SU-DHL-6 (cell line): ENCODE data around the gene S100G.

Source experiments
- H2AFZ ChIP-seq: fragments of 200-600 bp; sonication (generic); 2 replicates; pipeline ENCODE4 v1.6.1; 2014; ENCODE audit warnings: low read depth, mild to moderate bottlenecking, moderate library complexity, mixed read lengths, antibody characterized with exemption, low read length; ENCODE audit not compliant: severe bottlenecking
- H3F3A ChIP-seq: fragments of 200-600 bp; shearing (Covaris generic); 2 replicates; pipeline ENCODE4 v1.6.0; 2016; ENCODE audit warnings: antibody characterized with exemption, mild to moderate bottlenecking; ENCODE audit not compliant: insufficient read depth
- H3K27ac ChIP-seq: fragments of 200-600 bp; sonication (generic); 2 replicates; pipeline ENCODE4 v1.5.1; 2016; ENCODE audit warnings: low read depth, mild to moderate bottlenecking, low read length, moderate library complexity, mixed read lengths
- H3K27me3 ChIP-seq: fragments of 200-600 bp; sonication (generic), shearing (Covaris generic); 2 replicates; pipeline ENCODE4 v1.6.0; 2014; ENCODE audit warnings: mild to moderate bottlenecking, low read length
- H3K36me3 ChIP-seq: fragments of 200-600 bp; sonication (generic); 2 replicates; pipeline ENCODE4 v1.6.1; 2014; ENCODE audit warnings: mild to moderate bottlenecking, low read length, mixed read lengths
- H3K4me2 ChIP-seq: fragments of 300-600, 200-600 bp; shearing (Covaris generic), sonication (generic); 2 replicates; pipeline ENCODE4 v1.6.0; 2014; ENCODE audit warnings: low read length, low read depth, mild to moderate bottlenecking; ENCODE audit not compliant: poor library complexity, severe bottlenecking
- H3K4me3 ChIP-seq: fragments of 200-600 bp; sonication (generic); 2 replicates; pipeline ENCODE4 v1.5.1; 2014; ENCODE audit warnings: antibody characterized with exemption, low read length, mild to moderate bottlenecking, mixed read lengths; ENCODE audit not compliant: insufficient read depth, poor library complexity, severe bottlenecking
- H3K79me2 ChIP-seq: fragments of 200-600 bp; sonication (generic); 2 replicates; pipeline ENCODE4 v1.6.1; 2014; ENCODE audit warnings: mild to moderate bottlenecking, low read length, moderate library complexity; ENCODE audit not compliant: insufficient read depth
- H3K9ac ChIP-seq: fragments of 200-600 bp; sonication (generic); 2 replicates; pipeline ENCODE4 v1.7.0; 2014; ENCODE audit warnings: mild to moderate bottlenecking, low read length
- H3K9me2 ChIP-seq: fragments of 200-600 bp; sonication (generic); replicated peaks from 2 replicates; pipeline ENCODE4 v1.6.1; 2014; ENCODE audit warnings: low read length; ENCODE audit not compliant: insufficient read depth
- H3K9me3 ChIP-seq: fragments of 200-600 bp; sonication (generic); 2 replicates; pipeline ENCODE4 v1.6.1; 2014; ENCODE audit warnings: low read length, mixed read lengths; ENCODE audit not compliant: insufficient read depth
- H4K20me1 ChIP-seq: fragments of 200-600 bp; sonication (generic); 2 replicates; pipeline ENCODE4 v1.6.1; 2014; ENCODE audit warnings: low read depth, mild to moderate bottlenecking, antibody characterized with exemption, low read length, moderate library complexity, mixed read lengths
- EZH2phosphoT487 ChIP-seq: fragments of 200-600 bp; sonication (generic), shearing (Covaris generic); conservative IDR thresholded peaks from 2 replicates; pipeline ENCODE4 v1.6.1; 2018; ENCODE audit warnings: mild to moderate bottlenecking, antibody characterized with exemption, low read length, moderate library complexity, mixed read lengths
- TF ChIP-seq, protein P1 (sequence below): fragments of 200-600 bp; sonication (generic); IDR thresholded peaks from one replicate; pipeline ENCODE4 v1.5.1; 2017; ENCODE audit warnings: antibody characterized with exemption, mild to moderate bottlenecking, low read length, moderate library complexity; ENCODE audit not compliant: insufficient read depth, poor library complexity, severe bottlenecking

S100G gene

DNA sequence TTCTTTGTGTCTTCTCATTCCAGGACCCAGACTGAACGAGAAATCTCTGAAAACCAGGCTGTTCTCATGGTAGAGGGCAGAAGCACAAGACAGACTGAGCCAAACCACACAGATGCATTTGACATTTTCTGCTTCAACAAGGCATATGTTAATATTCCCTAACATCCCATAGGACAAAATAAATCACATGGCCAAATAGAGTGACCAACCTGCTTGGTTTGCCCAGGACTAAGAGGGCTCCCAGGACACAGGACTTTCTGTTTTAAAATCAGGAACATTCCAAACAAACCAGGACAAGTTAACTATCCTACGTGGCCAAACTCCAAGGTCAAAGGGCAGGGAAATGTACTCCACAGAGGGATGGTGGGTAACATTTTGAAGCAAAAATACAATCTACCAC is 50.8 kb downstream of the S100G start:
- no peaks in the 10 kb centered on the region for H4K20me1 ChIP-seq
- H3K27ac ChIP-seq = no peak overlapping the region
- no peak overlapping the region for H3K9ac ChIP-seq
- no peaks in the 10 kb centered on the region for H3K9me2 ChIP-seq
- no peaks in the 10 kb centered on the region for H3K27me3 ChIP-seq
- H3K9me3 ChIP-seq = no peaks in the 10 kb centered on the region
- H3K4me2 ChIP-seq = no peak overlapping the region
- H3K36me3 ChIP-seq = no peaks in the 10 kb centered on the region
- H2AFZ ChIP-seq = no peak overlapping the region
- no peaks in the 10 kb centered on the region for H3K79me2 ChIP-seq
- H3F3A ChIP-seq = peaks cover 11% of the 10 kb centered on the region
- H3K4me3 ChIP-seq = no peak overlapping the region
- TF ChIP-seq EZH2phosphoT487 = no peak
- TF ChIP-seq, protein P1, sequence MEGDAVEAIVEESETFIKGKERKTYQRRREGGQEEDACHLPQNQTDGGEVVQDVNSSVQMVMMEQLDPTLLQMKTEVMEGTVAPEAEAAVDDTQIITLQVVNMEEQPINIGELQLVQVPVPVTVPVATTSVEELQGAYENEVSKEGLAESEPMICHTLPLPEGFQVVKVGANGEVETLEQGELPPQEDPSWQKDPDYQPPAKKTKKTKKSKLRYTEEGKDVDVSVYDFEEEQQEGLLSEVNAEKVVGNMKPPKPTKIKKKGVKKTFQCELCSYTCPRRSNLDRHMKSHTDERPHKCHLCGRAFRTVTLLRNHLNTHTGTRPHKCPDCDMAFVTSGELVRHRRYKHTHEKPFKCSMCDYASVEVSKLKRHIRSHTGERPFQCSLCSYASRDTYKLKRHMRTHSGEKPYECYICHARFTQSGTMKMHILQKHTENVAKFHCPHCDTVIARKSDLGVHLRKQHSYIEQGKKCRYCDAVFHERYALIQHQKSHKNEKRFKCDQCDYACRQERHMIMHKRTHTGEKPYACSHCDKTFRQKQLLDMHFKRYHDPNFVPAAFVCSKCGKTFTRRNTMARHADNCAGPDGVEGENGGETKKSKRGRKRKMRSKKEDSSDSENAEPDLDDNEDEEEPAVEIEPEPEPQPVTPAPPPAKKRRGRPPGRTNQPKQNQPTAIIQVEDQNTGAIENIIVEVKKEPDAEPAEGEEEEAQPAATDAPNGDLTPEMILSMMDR = no peak

DNA sequence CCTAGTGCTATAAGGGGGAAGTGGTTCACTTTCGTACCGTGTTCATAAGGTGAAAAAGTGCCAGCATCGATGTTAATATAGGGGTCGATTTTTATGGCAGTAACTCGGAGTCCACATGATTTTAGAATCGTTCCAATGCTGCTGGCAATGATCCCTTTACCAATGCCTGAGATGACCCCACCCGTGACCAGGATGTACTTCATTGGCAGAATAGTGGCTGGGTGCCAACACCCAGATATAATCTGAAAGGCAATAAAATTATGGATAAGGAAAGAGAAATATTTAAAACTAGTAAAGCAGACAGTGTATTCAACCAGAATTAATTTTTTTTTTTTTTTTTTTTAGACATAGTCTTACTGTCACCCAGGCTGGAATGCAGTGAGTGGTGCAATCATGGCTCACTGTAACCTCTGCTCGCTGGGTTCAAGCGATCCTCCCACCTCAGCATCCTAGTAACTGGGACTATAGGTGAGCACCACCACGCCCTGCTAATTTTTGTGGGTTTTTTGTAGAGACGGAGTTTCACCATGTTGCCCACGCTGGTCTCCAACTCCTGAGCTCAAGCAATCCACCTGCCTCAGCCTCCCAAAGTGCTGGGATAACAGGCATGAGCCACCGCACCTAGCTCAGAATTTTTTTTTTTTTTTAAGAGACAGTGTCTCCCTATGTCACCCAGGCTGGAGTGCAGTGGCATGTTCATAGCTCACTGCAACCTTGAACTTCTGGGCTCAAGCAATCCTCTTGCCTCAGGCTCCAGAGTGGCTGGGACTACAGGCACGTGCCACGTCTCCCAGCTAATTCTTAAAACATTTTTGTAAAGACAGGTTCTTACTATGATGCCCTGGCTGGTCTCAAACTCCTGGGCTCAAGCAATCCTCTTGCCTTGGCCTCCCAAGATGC is 53.0 kb downstream of the S100G start:
- TF ChIP-seq, protein P1 = no peak
- no peak for TF ChIP-seq EZH2phosphoT487
- H3K27ac ChIP-seq = peak overlapping the region; percentile 98
- no peak overlapping the region for H3K4me2 ChIP-seq

More for the DNA sequence above, 53.0 kb downstream of the S100G start:
- Histone ChIP-seq H3K27me3 (no peaks in the 10 kb centered on the region), H3K9ac (no peak overlapping the region), H3K9me2 (no peaks in the 10 kb centered on the region), H2AFZ (no peak overlapping the region), H3K9me3 (no peaks in the 10 kb centered on the region), H3K4me3 (no peak overlapping the region), H3K79me2 (no peaks in the 10 kb centered on the region), H3F3A (peaks cover 21% of the 10 kb centered on the region), H4K20me1 (no peaks in the 10 kb centered on the region), H3K36me3 (no peaks in the 10 kb centered on the region)
